K562 (cell line): ENCODE measurements around the gene SLC35A4. TPM values are rescaled to one million over a fixed set of nuclear protein-coding genes. Genes with fewer than 3 reads are reported as not detected.

ENCODE experiments used
- ATAC-seq: fragments of 200-7000 bp; cut with Tn5 transposase; 3 replicates; pipeline ENCODE4 v1.9.1; 2020; ENCODE audit warnings: moderate library complexity
- BruUV-seq: library from RNA; stranded (reverse); fragments of 400-500 nt; replicated peaks from 2 replicates; lab custom pipeline; 2021; lab: Mats Ljungman, UMichigan
- CTCF ChIA-PET: fragments of 300-600 bp; formaldehyde crosslinking; extraction: SDS; loops from one replicate; lab custom pipeline; 2021; ENCODE audit warnings: low intra/inter-chr PET ratio; lab: Yijun Ruan, JAX
- POLR2A ChIA-PET: fragments of 300-600, 350-650 bp; sonication (Branson Sonifier 250); formaldehyde crosslinking; extraction: SDS; loops from one replicate; lab custom pipeline; 2021; ENCODE audit warnings: antibody characterized with exemption, inconsistent platforms; lab: Yijun Ruan, JAX
- DNase-seq, 4 experiments: peaks; one replicate each; pipeline versions ENCODE4 v3.0.0 to v3.0.0-alpha.2; 2011 to 2018; ENCODE audit warnings: low spot score in 3 of 4, mixed read lengths in 3 of 4; ENCODE audit errors: extremely low read depth in 1 of 4
- FAIRE-seq: peaks from 2 replicates; lab custom pipeline; 2011; peaks lifted over from hg19 to GRCh38; lab: Jason Lieb, UNC
- H2AFZ ChIP-seq: 2 replicates; pipeline ENCODE4 v1.6.0; 2011; ENCODE audit warnings: low read depth, low read length, control low read depth, inconsistent platforms
- H3K27ac ChIP-seq: fragments of 200-600 bp; 3 replicates; pipeline ENCODE4 v1.8.0; 2011; ENCODE audit warnings: low read depth, mild to moderate bottlenecking, control low read depth, inconsistent platforms, low read length, moderate library complexity, mixed read lengths; ENCODE audit errors: extremely low read depth
- H3K27me3 ChIP-seq, 2 experiments: fragments of 300-600 bp in 1 of 2; 2 replicates in 1 of 2; 3 replicates in 1 of 2; pipeline versions ENCODE4 v1.6.0 to v1.8.0; 2011; ENCODE audit warnings: inconsistent platforms in 2 of 2, low read length in 2 of 2, mild to moderate bottlenecking in 1 of 2, mixed read lengths in 1 of 2, moderate library complexity in 1 of 2; ENCODE audit not compliant: control insufficient read depth in 2 of 2, insufficient read depth in 2 of 2
- H3K36me3 ChIP-seq: fragments of 300-600 bp; 3 replicates; pipeline ENCODE4 v1.8.0; 2011; ENCODE audit warnings: mild to moderate bottlenecking, low read length, inconsistent platforms; ENCODE audit not compliant: control insufficient read depth, insufficient read depth
- H3K4me1 ChIP-seq, 2 experiments: fragments of 200-600 bp in 1 of 2; replicated peaks in 1 of 2; 2 replicates in 1 of 2; 3 replicates in 1 of 2; pipeline versions ENCODE4 v1.5.1 to v1.8.0; 2011; ENCODE audit warnings: inconsistent platforms in 2 of 2, low read length in 2 of 2, mild to moderate bottlenecking in 1 of 2, mixed read lengths in 1 of 2, moderate library complexity in 1 of 2; ENCODE audit not compliant: control insufficient read depth in 2 of 2, insufficient read depth in 2 of 2
- H3K4me2 ChIP-seq: 2 replicates; pipeline ENCODE4 v1.6.1; 2011; ENCODE audit warnings: low read length, control low read depth, inconsistent platforms, mixed read lengths; ENCODE audit not compliant: insufficient read depth
- H3K4me3 ChIP-seq: fragments of 200-600 bp; sonication (generic), shearing (Covaris generic); 2 replicates; pipeline ENCODE4 v1.5.1; 2016; ENCODE audit warnings: control low read depth, inconsistent platforms
- H3K79me2 ChIP-seq: fragments of 200-600 bp; 3 replicates; pipeline ENCODE4 v1.8.0; 2011; ENCODE audit warnings: low read length, inconsistent platforms; ENCODE audit not compliant: control insufficient read depth, insufficient read depth
- H3K9ac ChIP-seq, 2 experiments: 2 replicates each; pipeline versions ENCODE4 v1.6.0 to v1.6.1; 2011; ENCODE audit warnings: low read depth in 2 of 2, low read length in 2 of 2, control low read depth in 1 of 2, inconsistent platforms in 1 of 2, mild to moderate bottlenecking in 1 of 2, mixed read lengths in 1 of 2; ENCODE audit not compliant: insufficient read depth in 1 of 2
- H3K9me1 ChIP-seq: one replicate; pipeline ENCODE4 v1.6.0; 2011; ENCODE audit warnings: inconsistent platforms, mild to moderate bottlenecking, low read length, moderate library complexity; ENCODE audit not compliant: control insufficient read depth, insufficient read depth
- H3K9me3 ChIP-seq: replicated peaks from 2 replicates; pipeline ENCODE4 v1.5.1; 2011; ENCODE audit warnings: low read depth, low read length, inconsistent platforms; ENCODE audit not compliant: control insufficient read depth, insufficient read depth
- H4K20me1 ChIP-seq: replicated peaks from 2 replicates; pipeline ENCODE4 v1.6.1; 2011; ENCODE audit warnings: low read length, inconsistent platforms, mixed read lengths; ENCODE audit not compliant: control insufficient read depth, insufficient read depth
- CREB1 ChIP-seq, 2 experiments: sonication (generic) in 1 of 2; formaldehyde crosslinking in 1 of 2; IDR thresholded peaks; 2 replicates each; pipeline versions ENCODE4 v1.6.1 to v1.8.0; 2012 to 2022; ENCODE audit warnings: inconsistent platforms in 1 of 2, mild to moderate bottlenecking in 1 of 2, missing genetic modification reagents in 1 of 2, moderate library complexity in 1 of 2
- ERF ChIP-seq: fragments of 450-650 bp; formaldehyde crosslinking; IDR thresholded peaks from 2 replicates; pipeline ENCODE4 v1.4.0; 2020; ENCODE audit warnings: mild to moderate bottlenecking, mixed read lengths
- FOXK2 ChIP-seq, 2 experiments: fragments of 450-650 bp; IDR thresholded peaks in 1 of 2; conservative IDR thresholded peaks in 1 of 2; 2 replicates each; pipeline ENCODE4 v1.6.1; 2016; ENCODE audit warnings: low read depth in 2 of 2, mild to moderate bottlenecking in 1 of 2
- IRF9 ChIP-seq: fragments of 450-650 bp; IDR thresholded peaks from 2 replicates; pipeline ENCODE4 v1.6.1; 2016; ENCODE audit warnings: missing biosample characterization, missing genetic modification characterization
- MBD1 ChIP-seq: fragments of 250-450 bp; sonication (Bioruptor Pico); IDR thresholded peaks from 2 replicates; pipeline ENCODE4 v1.8.0; 2022; ENCODE audit warnings: inconsistent platforms
- MLLT1 ChIP-seq, 2 experiments: fragments of 450-650 bp; IDR thresholded peaks; 2 replicates each; pipeline ENCODE4 v1.6.1; 2016
- MYBL2 ChIP-seq, 2 experiments: fragments of 450-650 bp in 1 of 2; sonication (generic) in 1 of 2; formaldehyde crosslinking in 1 of 2; IDR thresholded peaks; 2 replicates each; pipeline versions ENCODE4 v1.6.1 to v1.8.1; 2017 to 2022; ENCODE audit warnings: borderline replicate concordance in 1 of 2, inconsistent platforms in 1 of 2, low read depth in 1 of 2, mild to moderate bottlenecking in 1 of 2, missing genetic modification reagents in 1 of 2, moderate library complexity in 1 of 2
- NFYB ChIP-seq: IDR thresholded peaks from 2 replicates; pipeline ENCODE4 v1.6.1; 2011; ENCODE audit warnings: mild to moderate bottlenecking, moderate library complexity; ENCODE audit not compliant: insufficient read length; ENCODE audit errors: extremely low read depth
- TCF3 ChIP-seq: sonication (generic); formaldehyde crosslinking; IDR thresholded peaks from 2 replicates; pipeline ENCODE4 v1.4.0; 2020; ENCODE audit warnings: mild to moderate bottlenecking, missing genetic modification reagents
- TCF7 ChIP-seq: sonication (generic); IDR thresholded peaks from 2 replicates; pipeline ENCODE4 v1.6.1; 2016; ENCODE audit warnings: antibody characterized with exemption, borderline replicate concordance
- XRCC3 ChIP-seq: fragments of 450-650 bp; IDR thresholded peaks from 2 replicates; pipeline ENCODE4 v1.6.1; 2017; ENCODE audit warnings: mild to moderate bottlenecking, moderate library complexity
- ZBTB8A ChIP-seq: fragments of 450-650 bp; IDR thresholded peaks from 2 replicates; pipeline ENCODE4 v1.6.1; 2018; ENCODE audit warnings: mild to moderate bottlenecking, moderate library complexity; ENCODE audit not compliant: partially characterized antibody
- ZFP30 ChIP-seq: fragments of 250-450 bp; sonication (Bioruptor Pico); IDR thresholded peaks from 2 replicates; pipeline ENCODE4 v1.8.0; 2022; ENCODE audit warnings: moderate library complexity, mild to moderate bottlenecking, inconsistent platforms, borderline replicate concordance
- ZNF764 ChIP-seq: fragments of 250-450 bp; sonication (Bioruptor Pico); IDR thresholded peaks from 2 replicates; pipeline ENCODE4 v1.4.0; 2020; ENCODE audit warnings: low read depth, mild to moderate bottlenecking, moderate library complexity
- WGBS: fragments of 100-300 bp; shearing (Covaris generic); methylation state at CpG from one replicate; pipeline ENCODE4 v1.1.6; 2016; ENCODE audit warnings: low coverage, mixed read lengths; ENCODE audit not compliant: insufficient coverage; ENCODE audit errors: missing lambda C conversion rate; 5-methylcytosine and 5-hydroxymethylcytosine counted together
- in situ Hi-C: fragments of 300-500 bp; cut with MboI; formaldehyde crosslinking; loops from 4 replicates; pipeline ENCODE4 v1.15.0; 2018; ENCODE audit warnings: inconsistent platforms, mixed read lengths
- intact Hi-C: fragments of 100-400 bp; cut with micrococcal nuclease; formaldehyde crosslinking; loops from 2 replicates; pipeline ENCODE4 v1.14.2; 2022
- polyA plus RNA-seq, 8 experiments: library from polyadenylated mRNA; depleted of rRNA in 4 of 8; stranded (reverse) in 5 of 8; unstranded in 3 of 8; fragments of >200 nt; fragmentation: Nextera tagmentation in 2 of 8; fragmentation: Illumina TruSeq in 1 of 8; extraction: Ambion mirVana in 2 of 8; extraction: Trizol in 1 of 8; gene quantifications; 2 replicates each; pipeline versions ENCODE4 v1.2.1 to v1.2.3, GENCODE V29; 2011 to 2014; ENCODE audit warnings: inconsistent platforms in 1 of 8, missing spikeins in 1 of 8
- total RNA-seq, 7 experiments: library from RNA; depleted of rRNA in 6 of 7; stranded (reverse); fragments of >200 nt in 6 of 7; fragmentation: Illumina TruSeq in 2 of 7; extraction: Trizol in 2 of 7; gene quantifications; 2 replicates each; pipeline versions ENCODE4 v1.2.1 to v1.2.3, GENCODE V29; 2011 to 2021; ENCODE audit warnings: low replicate concordance in 1 of 7

Gene SLC35A4
- total and polyA plus RNA-seq, 9 of the 15 experiments (the other 6 are each of a cell fraction or from before 2014, with no cell fraction given), result 21.8 to 171 (median 42.5) TPM

GRCh38 chr5:140549237-140550144, 15.1 kb upstream of the SLC35A4 start:
- Histone ChIP-seq H3K9me3 (no peaks in the 10 kb centered on the region), H3K27me3 (no peaks in the 10 kb centered on the region; a peak in 1 of 5 replicates), H3K9me1 (peaks cover 5% of the 10 kb centered on the region), H3K4me1 (peaks cover 35 to 44% of the 10 kb centered on the region in 2 experiments), H3K9ac (peak overlapping the region; percentile 21 to 83; a peak in 2 of 4 replicates), H3K27ac (peak overlapping the region; percentile 61), H3K4me3 (no peak overlapping the region), H3K79me2 (peaks cover 22% of the 10 kb centered on the region), H3K36me3 (peaks cover 69% of the 10 kb centered on the region), H2AFZ (no peak overlapping the region), H4K20me1 (peaks cover 17% of the 10 kb centered on the region; the same call in 1 of the 2 replicates), H3K4me2 (no peak overlapping the region)
- POLR2A ChIA-PET, result interaction anchor here (0.6 to 5.3 kb wide), 14 partner anchors 8 to 1114 kb away, joined by 3 to 56 read pairs (median 4); partner anchors contain the start of genes APBB3, IK, NDUFA2 and SLC35A4
- ATAC-seq (peak; percentile 54), DNase-seq (peak; percentile 32 to 82 (median 54)), FAIRE-seq (peak; percentile 87)
- CTCF ChIA-PET, result no interaction called here
- intact Hi-C loops (loop anchor here (5.0 to 10.0 kb wide), 3 partner anchors 177 to 375 kb away; partner anchors contain the start of gene CYSTM1), in situ Hi-C loops (no loop called here)
- BruUV-seq, result no TSS peak
- WGBS, result 48% methylated on average over 3 of the region's 3 CpGs
- TF ChIP-seq ZNF764 (CRISPR knock-in tag) (no peak), ERF (CRISPR knock-in tag) (0 out of 2 replicates have a peak, but pooled peaks have one; percentile 14), IRF9 (tag) (no peak), MYBL2 (IDR thresholded peaks at IDR 0.05; ENCODE audit: low read depth) (no peak), MYBL2 (CRISPR knock-in tag; IDR thresholded peaks at IDR 0.05; ENCODE audit: borderline replicate concordance) (no peak), FOXK2 (conservative IDR thresholded peaks at IDR 0.05 in 1 of 2, IDR thresholded peaks at IDR 0.05 in 1 of 2; ENCODE audit: low read depth in 2 of 2) (0 out of 4 replicates have a peak, but pooled peaks of 1 of the 2 experiments have one; percentile 11), CREB1 (IDR thresholded peaks at IDR 0.05) (no peak), CREB1 (CRISPR knock-in tag; IDR thresholded peaks at IDR 0.05) (no peak), TCF7 (no peak), TCF3 (CRISPR knock-in tag) (no peak), XRCC3 (no peak), MBD1 (CRISPR knock-in tag) (no peak), NFYB (no peak), ZBTB8A (no peak), MLLT1 (IDR thresholded peaks at IDR 0.05) (no peak), ZFP30 (CRISPR knock-in tag) (no peak)
